CD4-positive, alpha-beta T cell treated with Interleukin-2 at 100 ng/mL for 4 hours (primary cell): ENCODE measurements around the gene ARFGEF3.

Experiments
- DNase-seq: peaks from one replicate; pipeline ENCODE4 v3.0.0-alpha.2; 2020; ENCODE audit warnings: low spot score

The ARFGEF3 gene

DNA sequence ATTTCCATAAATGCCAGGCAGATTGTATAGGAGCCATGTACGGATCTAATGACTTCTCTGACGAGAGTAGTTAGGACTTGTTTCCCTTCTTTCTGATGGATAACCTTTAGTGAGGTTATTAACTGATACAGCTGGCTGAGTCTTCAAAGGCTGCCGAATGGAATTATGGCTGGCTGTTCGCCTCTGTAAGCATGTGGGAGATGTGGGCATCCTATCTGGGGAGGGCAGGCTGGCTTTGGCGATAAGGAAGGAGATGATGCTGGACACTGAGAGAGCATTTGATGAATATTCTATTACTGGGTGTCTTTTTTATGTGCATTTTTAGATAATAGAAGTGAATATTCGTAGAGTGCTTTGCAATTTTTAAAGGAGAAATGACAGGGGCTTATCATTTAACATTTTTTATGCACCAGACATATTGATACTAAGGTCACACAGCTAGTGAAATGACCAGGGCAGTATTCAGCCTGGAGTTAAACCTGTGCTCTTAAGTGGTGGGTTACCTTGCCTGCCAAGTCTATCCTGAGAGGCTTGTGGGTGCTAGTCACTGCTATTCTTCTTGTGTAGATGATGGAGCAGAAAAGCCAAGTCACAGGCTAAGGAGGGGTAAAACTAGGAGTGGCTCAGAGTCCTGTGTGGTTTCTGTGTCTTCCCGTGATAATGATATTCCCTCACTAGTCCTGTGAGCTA lies 53.5 kb downstream of the ARFGEF3 start:
- DNase-seq: no peak

DNA sequence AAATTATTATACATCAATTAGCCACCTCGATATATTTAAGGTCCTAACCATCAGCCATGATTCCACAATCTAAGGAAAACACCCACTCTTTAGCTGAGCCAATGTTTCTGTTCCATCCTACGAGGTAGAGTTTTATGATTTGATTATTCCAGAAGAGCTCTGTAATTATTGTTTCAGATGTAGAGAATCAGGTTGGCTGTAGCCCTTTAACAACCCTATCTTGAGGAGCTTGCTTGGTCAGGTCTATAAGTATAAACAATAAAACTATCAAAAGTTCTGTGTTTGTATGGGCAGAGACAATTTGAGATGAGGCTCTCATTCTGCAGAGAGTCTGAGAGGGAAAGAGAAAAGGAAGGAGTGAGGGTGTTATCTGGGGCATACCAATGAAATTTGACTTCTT lies 56.7 kb downstream of the ARFGEF3 start, which contains the start of gene PBOV1:
Gene PBOV1, minus strand, starts transcription at position 43 of the 400 bp plus-strand sequence. CDS start 96 bp downstream, outside the sequence.
- DNase-seq: no peak

DNA sequence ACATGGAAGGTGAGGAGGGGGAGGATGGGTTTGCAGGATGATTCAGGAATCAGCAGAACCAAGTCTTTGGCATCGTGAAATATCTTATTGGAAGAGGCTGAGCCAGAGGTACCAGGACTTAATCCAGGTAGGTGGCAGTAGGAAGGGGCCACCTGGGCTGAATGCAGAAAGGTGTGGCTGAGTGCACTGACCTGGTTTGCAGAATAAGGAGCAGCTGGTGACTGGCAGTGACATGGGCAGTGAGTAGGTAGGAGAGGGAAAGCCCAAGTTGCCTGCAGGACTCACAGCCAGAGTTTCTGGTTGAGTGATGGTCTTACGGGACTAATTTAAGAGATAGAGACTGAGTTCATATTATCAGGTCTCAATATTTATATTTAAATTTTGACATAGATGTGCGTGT lies 57.7 kb downstream of the ARFGEF3 start:
- no peak for DNase-seq

DNA sequence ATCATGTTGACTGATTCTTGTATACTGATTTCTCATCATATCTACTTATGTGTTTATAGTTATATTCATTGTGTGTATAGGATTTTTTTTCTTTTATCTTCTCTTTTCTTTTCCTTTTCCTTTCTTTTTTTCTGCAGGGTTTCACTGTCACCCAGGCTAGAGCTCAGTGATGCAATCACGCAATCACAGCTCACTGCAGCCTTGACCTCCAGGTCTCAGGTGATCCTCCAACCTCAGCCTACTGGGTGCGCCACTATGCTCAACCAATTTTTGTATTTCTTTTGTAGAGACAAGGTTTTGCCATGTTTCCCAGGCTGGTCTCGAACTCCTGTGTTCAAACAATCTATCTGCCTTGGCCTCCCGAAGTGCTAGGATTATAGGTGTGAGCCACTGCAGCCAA lies 58.2 kb downstream of the ARFGEF3 start:
- no peak for DNase-seq

DNA sequence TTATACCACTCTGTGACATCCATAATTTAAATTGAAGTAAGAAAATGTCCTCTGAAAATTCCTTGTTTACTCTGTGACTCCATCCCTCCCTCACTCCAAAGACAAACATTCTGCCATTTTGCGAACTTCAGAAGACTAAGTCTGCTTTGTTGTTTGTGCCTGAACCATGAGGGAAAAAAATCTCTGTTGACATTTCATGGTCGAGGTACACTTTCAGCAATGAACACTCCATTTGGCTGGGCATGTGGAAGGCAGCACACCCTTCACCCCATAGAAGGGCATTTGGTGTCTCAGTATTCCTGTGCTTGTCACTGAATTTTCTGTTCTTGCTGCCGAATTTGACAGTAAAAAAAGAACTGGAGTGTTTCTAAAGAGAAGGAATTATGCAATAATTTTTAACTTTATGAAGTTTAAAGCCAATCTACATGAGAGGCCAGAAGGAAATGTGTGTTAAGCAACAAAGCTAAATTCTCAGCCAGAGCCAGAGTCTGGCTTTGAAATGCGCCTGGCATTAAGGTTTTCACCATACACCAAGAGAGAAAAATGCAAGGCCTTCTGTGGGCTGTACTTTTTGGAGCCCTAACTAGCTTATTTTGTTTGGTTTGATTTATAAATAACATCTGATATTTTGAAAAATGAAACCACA lies 61.3 kb downstream of the ARFGEF3 start:
- DNase-seq: no peak

DNA sequence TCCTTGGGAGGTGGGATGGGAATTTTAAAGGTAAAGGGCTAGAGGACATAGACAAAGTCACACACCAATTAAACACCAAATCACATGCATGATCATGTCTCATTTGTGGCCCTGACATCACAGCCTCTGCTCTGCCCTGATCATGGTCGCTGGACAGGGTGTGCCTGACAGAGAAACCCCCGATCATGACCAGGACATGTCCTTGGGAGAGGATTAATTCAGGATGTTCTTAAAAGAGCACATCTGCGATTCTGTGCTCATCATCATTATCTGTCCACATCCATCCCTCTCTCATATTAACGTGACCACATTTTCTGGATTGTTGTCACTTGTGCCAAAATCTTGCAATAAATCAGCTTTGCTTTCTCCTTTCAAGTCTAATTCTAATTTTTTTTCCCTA lies 64.2 kb downstream of the ARFGEF3 start:
- DNase-seq: no peak

DNA sequence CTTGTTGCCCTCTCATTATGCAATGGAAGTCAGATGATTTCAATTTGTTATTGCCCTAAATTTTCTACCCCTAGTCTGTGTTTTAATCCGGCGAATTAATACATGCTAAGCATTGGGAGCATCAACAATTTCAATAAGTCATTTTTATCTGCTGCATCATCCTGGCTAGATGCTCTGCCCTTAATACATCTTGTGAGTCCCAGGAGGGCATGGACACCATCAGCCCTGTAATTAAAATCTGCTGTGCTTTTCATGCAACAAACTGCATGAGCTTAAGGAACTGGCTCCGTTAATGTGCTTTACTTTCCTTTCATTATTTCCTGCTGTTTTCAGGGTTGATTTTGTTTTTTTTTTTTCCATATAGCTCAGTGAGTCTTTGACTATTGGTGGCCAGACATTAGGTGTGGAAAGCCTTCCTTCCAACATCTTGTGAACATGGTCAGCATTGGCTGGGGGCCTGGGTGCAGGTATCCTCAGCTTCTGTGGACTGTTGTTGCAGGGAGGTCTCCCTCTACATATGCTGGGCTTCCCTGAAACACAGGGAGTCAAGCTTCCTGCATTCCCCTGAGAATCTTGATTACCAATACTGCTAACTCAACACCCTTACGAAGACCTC lies 65.1 kb downstream of the ARFGEF3 start:
- DNase-seq: no peak

DNA sequence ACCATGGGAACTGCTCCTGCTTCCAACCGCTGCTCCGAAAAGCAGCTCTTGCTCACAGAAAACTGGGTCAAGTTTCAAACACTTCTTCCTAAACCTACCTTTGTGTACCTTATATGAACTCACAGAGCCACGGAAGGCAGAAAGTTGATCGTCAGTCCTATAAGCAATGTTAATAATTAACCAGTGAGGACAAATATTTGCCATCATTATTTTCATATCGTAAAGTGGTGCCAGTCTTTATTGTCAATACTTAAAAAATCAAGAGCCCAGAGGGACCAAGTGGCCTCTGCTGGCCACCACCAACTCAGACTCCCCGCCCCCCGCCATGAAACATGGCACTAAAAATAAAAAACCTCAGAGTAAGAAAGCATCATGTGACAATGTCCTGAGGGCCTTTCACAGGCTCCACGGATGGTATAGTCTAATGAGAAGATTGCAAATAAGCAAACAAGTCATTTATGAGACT lies 65.6 kb downstream of the ARFGEF3 start:
- no peak for DNase-seq

DNA sequence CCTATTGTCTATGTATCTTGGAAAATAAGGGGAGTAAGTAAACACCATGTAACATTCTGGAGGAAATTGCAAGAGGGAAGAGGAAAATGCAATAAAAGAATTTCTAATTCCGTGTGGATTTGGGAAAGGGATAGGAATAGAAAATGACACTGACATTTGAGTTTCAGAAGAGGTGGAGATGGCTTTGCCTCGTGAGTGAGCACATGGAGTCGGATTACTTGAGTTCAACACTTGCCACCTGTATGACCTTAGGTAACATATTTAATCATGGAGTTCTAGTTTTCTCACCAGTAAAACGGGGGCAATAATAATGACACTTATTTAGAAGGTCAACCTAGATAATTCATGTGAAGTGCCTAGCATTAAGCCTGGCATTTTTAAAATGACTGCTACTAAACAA lies 67.3 kb downstream of the ARFGEF3 start:
- DNase-seq: no peak

DNA sequence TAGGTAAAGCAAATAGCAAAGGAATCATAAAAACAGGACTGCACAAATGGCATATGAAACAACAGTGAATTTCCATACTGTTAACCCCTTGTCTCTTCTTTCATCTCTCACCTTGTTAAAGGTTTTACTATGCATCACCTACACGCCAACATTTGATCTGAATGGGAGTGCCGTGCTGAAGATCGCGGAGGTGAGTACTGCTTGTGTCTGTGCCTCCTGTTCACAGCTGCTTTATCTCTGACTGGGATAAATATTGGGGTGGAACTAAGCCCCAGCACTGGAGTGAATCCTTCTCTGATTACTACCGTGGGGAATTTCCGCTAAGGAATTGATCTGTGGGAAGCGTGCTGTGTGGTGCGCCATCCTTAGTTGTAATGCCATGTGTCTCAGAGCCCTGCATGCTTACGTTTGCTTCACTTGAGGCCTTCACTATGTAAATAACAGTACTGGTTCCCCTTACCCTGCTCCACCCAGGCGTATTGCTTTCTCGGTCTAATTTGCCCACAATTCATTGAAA lies 68.0 kb downstream of the ARFGEF3 start:
- DNase-seq: no peak

DNA sequence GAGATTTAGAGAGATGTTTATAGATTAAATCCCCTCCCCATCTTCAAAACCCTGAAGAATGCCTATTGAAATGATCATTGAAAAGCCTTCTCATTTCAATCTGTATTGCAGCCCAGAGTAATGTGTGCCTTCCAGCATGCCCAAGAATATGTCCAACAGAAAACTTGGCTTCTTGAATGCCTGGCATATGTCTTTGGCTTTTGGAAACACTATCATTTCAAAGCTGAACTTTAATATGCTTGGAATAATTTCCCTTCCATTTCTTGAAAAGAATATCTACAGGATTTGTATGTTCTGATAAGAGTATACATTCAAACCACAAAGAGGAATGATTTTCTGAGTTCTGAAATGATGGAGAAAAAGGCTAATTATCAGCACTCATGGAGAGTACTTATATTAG lies 68.5 kb downstream of the ARFGEF3 start:
- no peak for DNase-seq

DNA sequence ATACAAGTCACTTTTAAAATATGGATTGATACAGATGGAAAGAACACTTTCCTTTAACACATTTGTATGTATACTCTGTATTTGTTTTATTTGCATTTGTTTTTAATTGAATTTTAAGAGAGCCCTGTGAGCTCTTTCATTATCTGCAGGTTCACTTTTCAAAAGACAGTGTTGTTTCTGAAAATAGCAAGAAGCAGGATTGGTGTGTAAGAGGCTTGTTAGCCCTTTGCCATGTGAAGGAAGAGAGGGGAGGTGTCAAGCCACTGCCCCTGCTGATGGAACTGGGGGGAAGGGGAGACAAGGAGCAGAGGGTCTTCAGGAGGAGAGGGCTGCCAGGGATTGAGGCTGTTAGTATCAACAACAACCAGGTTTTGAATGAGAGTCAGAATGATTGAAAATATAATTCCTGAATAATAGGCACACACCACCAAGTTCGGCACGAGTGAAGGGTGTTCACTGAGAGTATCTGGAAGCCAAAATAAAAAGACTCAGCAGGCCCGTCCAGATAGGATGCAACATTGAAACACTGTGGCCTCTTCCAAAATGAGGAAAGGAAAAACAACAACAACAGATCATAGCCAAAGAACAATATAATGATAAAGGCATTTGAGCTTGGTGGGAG lies 69.1 kb downstream of the ARFGEF3 start:
- DNase-seq: no peak

DNA sequence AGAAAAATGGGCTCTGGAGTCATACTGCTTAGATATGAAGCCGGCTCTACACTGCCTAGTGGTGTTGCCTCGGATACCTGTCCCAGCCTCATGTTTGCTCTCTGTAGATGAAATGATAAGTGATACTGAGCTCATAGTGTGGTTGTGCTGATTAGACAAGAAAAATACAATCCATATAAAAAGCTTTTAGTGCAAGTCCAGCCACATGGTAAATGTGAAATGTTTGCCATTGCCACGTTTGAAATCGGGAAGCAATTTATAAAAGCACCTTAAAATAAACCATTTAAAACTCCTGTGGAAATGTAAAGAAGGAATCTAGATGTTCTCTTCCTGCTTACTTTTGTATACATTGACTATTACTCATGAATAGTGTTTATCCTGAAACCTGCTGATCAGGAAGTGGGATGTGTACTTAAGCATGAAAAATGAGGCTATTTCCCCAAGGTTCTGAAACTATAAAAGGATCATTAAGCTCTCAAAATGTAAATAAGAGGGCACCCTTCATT lies 69.7 kb downstream of the ARFGEF3 start:
- DNase-seq: no peak

DNA sequence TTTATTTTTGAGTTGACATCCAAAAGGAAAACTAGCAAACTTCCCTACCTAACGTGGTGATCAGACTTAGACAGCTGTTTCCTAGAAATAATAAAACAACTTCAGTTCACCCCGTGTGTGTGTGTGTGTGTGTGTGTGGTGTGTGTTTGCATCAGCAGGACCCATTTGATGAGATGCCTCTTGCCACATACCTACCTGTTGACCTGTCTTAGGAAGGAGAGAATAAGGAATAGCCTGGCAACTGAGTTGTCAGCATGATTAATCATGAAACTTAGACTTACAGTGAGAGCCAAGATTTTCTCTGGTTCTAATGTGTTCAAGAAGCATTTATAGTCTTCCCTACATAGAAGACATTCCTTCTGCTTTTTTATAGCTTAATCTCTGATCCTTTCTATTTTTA lies 72.6 kb downstream of the ARFGEF3 start:
- no peak for DNase-seq

DNA sequence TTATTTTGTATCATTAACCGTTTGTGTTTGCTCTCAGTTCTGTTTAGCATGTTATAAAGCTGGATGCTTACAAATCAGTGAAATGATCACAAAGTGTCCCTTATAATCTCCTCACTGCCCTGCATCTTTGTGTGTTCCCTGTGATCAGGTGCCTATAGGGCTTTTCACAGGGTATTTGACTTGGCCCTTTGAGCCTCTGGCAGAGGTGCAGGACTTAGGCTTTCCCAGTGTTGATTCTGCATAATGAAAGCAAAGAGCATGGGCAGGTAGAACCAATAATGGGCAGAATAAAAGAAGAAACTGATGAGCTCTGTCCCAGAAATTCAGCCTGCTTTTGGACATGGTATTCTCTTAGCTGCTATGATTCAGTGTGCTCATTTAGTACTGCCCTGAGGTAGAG lies 73.5 kb downstream of the ARFGEF3 start:
- no peak for DNase-seq

DNA sequence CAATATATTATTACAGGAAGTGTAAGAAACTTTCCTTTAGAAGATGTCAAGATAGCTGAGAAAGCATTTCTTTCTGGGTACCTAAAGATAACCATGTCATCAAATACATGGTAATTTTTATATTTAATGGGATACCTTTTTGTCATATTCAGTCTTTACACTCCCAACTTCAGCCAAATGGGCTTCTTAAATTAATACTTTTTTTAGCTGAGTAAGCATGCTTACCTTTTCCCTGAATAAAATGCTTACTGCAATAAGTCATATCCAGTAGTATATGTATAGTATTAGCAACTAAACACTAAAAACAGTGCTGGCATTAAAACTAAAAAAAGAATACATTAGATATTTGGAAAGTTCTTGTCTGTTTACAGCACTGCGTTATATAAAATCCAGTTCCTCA lies 74.0 kb downstream of the ARFGEF3 start:
- no peak for DNase-seq

DNA sequence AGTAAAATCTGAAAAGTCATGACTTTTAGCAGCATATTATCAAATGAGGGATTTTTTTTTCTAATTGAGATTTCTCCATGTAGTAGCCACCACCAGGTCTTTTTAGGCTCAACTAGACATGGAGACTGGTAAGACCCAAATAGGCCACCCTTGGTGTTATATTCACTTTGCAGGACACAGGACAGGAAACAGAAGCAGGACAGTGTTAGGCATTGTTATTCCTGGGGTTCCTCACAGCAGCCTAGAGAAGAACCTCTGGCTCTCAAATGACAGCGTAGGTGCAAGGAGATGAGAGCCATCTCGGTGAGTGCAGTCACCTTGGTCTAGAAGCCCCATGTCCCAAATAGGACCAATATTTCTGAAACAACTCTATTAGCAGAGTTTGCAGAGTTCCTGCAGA lies 75.7 kb downstream of the ARFGEF3 start:
- no peak for DNase-seq

DNA sequence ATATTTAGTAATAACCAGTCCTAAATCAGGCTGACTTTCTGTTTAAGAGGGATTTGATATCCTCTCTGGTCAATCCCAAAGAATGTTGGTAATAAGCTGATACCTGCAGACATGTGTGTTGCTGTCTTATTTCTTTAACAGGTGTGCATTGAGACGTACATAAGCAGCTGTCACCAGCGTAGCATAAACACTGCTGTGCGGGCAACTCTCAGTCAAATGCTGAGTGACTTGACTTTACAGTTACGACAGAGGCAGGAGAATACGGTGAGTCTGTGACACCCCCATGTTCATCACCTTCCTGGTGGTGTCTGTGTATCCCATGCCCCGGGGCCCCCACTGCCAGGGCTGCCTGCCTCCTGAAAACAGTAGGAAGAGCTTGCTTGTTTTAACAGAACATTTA lies 76.6 kb downstream of the ARFGEF3 start:
- no peak for DNase-seq

DNA sequence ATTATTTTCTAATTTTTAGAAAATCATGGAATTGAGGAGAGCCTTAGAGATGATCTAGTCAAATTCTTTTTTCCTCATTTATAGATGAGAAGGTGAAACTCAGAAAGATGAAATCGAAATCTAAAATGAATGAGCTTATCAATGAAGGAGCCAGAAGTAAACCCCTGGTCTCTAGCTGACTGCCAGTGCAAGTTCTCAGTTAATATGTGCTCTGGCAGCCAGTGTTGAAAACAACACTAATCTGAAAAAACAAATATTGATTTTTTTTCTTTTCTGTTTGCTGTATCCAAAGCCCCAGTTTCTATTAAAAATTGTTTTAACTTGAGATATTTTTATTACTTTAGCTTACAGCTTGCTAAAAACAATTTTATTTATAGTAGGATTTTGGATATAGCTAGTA lies 78.0 kb downstream of the ARFGEF3 start:
- no peak for DNase-seq

DNA sequence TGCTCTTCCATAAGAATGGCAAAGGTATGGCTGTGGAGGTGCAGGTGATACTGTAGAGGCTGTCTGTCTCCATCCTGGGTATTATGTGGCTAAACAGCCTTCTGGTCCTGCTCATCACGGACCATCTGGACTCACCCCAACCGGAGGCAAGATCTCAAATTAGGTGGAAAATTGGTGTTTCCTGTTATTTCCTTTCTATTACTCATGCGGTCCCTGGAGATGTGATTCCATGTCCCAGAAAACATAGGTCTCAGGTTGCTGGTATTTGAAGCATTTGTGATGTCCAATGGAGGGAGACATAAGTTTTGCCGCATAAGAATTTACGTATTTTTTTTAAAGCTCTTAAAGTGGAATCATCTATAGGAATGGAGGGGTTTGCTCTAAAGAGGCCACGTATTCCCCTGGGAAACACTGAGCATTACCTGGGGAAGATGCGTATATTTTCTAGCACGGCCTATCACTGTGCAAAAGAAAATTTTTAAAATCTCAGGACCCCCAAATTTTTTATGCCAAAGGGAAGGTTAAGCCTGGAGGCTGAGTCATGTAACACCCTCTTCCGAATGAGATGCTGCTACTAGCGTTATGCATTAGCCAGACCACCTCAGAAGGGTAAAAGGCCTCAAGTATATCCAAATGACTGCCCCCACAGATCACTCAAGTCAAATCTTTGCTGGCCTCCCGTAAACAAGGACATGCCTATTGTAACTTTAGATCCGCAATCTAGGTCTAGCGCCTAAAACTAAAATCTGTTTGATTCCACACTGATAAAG lies 78.9 kb downstream of the ARFGEF3 start:
- DNase-seq: no peak

DNA sequence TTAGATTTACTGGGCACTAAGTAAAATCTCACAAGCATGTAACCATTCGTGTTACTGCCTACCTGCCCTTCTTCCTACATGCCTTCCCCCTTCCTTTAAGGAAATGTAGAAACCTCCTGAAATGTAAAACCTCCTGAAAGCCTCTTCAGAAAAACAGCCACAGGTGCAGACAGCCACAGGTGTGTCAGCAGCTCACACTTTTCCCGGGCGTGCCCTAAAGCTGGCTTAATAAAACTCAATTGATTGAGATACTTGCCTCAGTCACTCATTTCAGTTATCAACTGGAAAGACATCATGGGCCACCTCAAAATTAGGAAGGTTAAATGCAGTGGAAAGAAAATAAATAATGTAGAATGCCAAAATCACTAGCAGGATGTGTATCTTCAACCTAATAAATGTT lies 79.6 kb downstream of the ARFGEF3 start:
- DNase-seq: no peak

DNA sequence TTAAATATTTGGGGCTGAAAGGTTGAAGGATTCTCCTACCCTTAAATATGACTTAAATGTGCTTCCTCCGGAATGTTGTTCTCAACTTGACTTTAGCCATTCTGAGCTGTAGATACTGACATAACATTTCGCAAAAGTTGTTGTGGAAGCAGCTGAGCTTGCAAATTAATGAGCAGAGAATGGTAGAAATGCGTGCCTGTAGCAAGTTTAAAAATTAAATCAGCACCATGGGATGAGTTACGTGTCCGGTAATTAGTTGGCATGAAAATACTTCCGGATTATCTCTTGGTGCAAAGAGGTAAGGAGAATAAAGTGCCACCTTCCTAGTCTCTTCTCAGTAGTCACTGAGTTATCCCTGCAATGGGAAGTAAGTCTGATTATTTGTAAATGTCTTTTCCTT lies 80.2 kb downstream of the ARFGEF3 start:
- DNase-seq: no peak
